Activated CD4-positive, alpha-beta T cell treated with anti-CD3 and anti-CD28 coated beads for 36 hours (primary cell): ENCODE results near the gene OTC. TPM values are rescaled to one million over a fixed set of nuclear protein-coding genes. Genes with fewer than 3 reads are reported as not detected.

Experiments used
- ATAC-seq: fragments of 200-7000 bp; cut with Tn5 transposase; one replicate; pipeline ENCODE4 v1.10.0; 2021; ENCODE audit warnings: mild to moderate bottlenecking, moderate library complexity
- CTCF ChIA-PET: fragments of 350-600 bp; sonication (Branson Sonifier 250); formaldehyde crosslinking; loops from one replicate; lab custom pipeline; 2021; ENCODE audit warnings: antibody characterized with exemption; lab: Charles Lee
- POLR2A ChIA-PET: fragments of 350-600 bp; sonication (Branson Sonifier 250); formaldehyde crosslinking; loops from one replicate; lab custom pipeline; 2021; ENCODE audit warnings: antibody characterized with exemption, inconsistent platforms; lab: Charles Lee
- DNase-seq: peaks from one replicate; pipeline ENCODE4 v3.0.0-alpha.2; 2020
- H3K27ac Mint-ChIP-seq: one replicate; pipeline ENCODE4 v1.8.0; 2021; ENCODE audit warnings: mixed read lengths
- H3K27me3 Mint-ChIP-seq: one replicate; pipeline ENCODE4 v1.8.0; 2021; ENCODE audit warnings: mixed read lengths
- H3K36me3 Mint-ChIP-seq: one replicate; pipeline ENCODE4 v1.8.0; 2021; ENCODE audit warnings: low read depth, mixed read lengths
- H3K4me1 Mint-ChIP-seq: one replicate; pipeline ENCODE4 v1.8.0; 2021; ENCODE audit warnings: mixed read lengths
- H3K4me3 Mint-ChIP-seq: one replicate; pipeline ENCODE4 v1.8.0; 2021; ENCODE audit warnings: mild to moderate bottlenecking, moderate library complexity, mixed read lengths
- H3K9me3 Mint-ChIP-seq: one replicate; pipeline ENCODE4 v1.8.0; 2021; ENCODE audit warnings: low read depth, mixed read lengths
- intact Hi-C, 2 experiments: fragments of 100-400 bp; cut with DNase I in 1 of 2; cut with micrococcal nuclease in 1 of 2; formaldehyde crosslinking; loops; one replicate each; pipeline versions ENCODE4 v1.14.2 to v1.15.1; 2022 to 2024; cut with DNase I, micrococcal nuclease
- total RNA-seq, 2 experiments: library from RNA; stranded (reverse); gene quantifications; one replicate each; pipeline ENCODE4 v1.2.3, GENCODE V29; 2021

OTC gene
- total RNA-seq, 2 experiments from 2014 or later = not detected

DNA sequence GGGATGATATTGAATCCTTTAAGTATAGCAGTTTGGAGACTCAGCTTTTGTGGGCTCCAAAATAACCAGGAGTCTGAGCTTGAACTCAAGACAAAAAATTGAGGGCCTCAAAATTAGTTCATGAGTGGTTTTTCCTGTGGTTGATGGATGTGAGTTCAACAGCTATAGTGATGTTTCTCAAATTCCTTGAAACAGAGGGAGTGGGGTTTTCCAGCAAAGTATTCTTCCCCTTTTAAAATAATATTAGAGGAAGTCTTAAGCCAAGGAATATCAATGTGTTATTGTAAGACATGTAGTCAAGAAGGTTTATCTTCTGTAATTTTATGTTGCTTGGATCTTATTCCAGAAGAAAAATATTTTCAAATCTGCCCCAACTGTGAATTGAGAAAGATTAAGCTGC lies 10.6 kb downstream of the OTC start:
- DNase-seq = no peak
- no peaks in the 10 kb centered on the region for H3K27me3 Mint-ChIP-seq
- POLR2A ChIA-PET = no interaction called here
- H3K9me3 Mint-ChIP-seq = no peaks in the 10 kb centered on the region
- H3K27ac Mint-ChIP-seq = no peak overlapping the region
- intact Hi-C loops = no loop called here
- no peak overlapping the region for H3K4me3 Mint-ChIP-seq
- CTCF ChIA-PET = no interaction called here
- no peak for ATAC-seq
- H3K4me1 Mint-ChIP-seq = no peaks in the 10 kb centered on the region
- no peaks in the 10 kb centered on the region for H3K36me3 Mint-ChIP-seq

DNA sequence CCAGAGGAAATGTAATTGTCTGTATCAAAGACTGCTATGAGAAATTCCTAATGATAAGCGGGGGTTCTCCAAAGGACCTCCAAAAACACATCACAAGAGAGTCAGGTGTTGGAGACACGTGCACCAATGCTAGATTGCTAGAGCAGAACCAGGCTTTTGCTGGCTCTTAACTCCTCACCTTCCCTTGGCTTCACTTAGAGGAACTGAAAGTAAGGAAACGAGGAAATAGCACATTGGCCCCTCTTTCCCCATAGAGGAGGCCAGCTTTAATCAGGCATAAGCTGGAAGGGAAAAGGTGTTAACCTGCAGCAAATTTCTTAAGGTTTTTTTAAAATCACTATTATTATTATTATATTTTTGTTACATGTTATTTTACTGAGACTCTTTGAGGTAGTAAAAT lies 13.6 kb downstream of the OTC start:
- H3K27ac Mint-ChIP-seq = no peak overlapping the region
- H3K4me1 Mint-ChIP-seq = no peaks in the 10 kb centered on the region
- intact Hi-C loops = no loop called here
- no peak for DNase-seq
- ChIA-PET POLR2A (no interaction called here), CTCF (no interaction called here)
- H3K4me3 Mint-ChIP-seq = no peak overlapping the region
- no peak for ATAC-seq
- H3K9me3 Mint-ChIP-seq = no peaks in the 10 kb centered on the region
- H3K27me3 Mint-ChIP-seq = no peaks in the 10 kb centered on the region
- no peaks in the 10 kb centered on the region for H3K36me3 Mint-ChIP-seq

DNA sequence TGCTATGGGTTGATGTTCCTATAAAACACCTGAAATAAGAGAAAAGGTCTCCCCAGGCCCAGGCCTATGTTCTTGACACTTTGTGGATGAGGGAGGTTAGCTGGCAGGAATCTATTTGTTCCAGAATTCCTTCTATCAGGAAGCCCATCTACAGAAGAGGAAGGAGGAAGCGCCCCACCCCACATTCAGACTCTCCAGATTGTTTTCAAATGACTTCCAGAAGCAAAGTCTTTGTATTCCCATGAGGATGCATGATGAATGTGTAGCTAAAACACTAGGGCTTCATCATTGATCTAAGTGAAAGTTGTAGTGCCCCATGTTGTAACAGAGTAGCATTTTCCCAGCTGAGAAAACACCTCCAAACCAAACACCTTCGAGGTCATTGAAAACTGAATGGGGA lies 16.4 kb downstream of the OTC start:
- Mint-ChIP-seq H3K4me3 (no peak overlapping the region), H3K9me3 (no peaks in the 10 kb centered on the region), H3K4me1 (no peaks in the 10 kb centered on the region), H3K36me3 (no peaks in the 10 kb centered on the region), H3K27me3 (peaks cover 4% of the 10 kb centered on the region), H3K27ac (no peak overlapping the region)
- CTCF ChIA-PET = interaction anchor here (0.6 to 0.8 kb wide), 2 partner anchors 168 to 471 kb away, joined by 3 read pairs; no protein-coding TSS in a partner anchor
- POLR2A ChIA-PET = no interaction called here
- ATAC-seq (no peak), DNase-seq (no peak)
- intact Hi-C loops = no loop called here

DNA sequence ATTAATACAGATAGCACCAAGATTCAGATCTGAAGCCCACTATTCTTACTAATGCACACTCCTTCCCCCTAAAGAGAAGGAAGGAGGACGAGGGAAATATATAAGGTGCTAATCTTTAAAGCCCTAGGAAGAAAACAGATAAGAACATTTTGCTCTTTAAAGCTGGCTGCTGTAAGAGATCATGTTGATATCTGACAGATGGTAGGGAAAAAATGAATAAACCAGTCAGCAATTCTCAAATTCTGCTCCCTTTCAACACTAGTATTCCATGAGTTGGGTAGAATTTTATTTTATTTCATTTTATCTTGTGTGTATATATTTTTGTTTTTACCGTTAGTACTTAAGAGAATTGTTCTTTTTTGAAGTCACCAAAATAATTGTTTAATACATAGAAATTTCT lies 19.2 kb downstream of the OTC start:
- H3K27ac Mint-ChIP-seq = no peak overlapping the region
- ChIA-PET CTCF (no interaction called here), POLR2A (no interaction called here)
- H3K4me3 Mint-ChIP-seq = no peak overlapping the region
- peaks cover 4% of the 10 kb centered on the region for H3K27me3 Mint-ChIP-seq
- no peaks in the 10 kb centered on the region for H3K9me3 Mint-ChIP-seq
- DNase-seq (no peak), ATAC-seq (no peak)
- intact Hi-C loops = no loop called here
- no peaks in the 10 kb centered on the region for H3K36me3 Mint-ChIP-seq
- H3K4me1 Mint-ChIP-seq = no peaks in the 10 kb centered on the region

DNA sequence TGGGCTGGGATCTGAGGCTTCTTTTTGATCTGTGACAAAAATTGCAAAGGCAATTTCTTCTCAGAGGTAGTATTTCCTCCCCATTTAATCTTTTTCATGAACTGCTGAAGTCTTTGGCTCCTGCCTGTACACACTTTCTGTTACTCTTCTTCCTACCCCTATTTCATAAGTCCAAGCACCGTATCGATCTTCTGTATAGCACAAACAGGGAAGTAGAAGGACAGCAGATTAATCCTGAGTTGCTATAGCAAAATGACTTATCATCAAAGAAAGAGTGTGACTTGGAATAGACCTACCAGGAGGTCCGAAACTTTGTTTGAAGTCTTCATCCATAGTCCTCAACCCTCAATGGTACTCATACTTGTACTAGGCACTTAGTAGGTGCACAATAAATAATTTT lies 22.0 kb downstream of the OTC start:
- no peak for ATAC-seq
- H3K27ac Mint-ChIP-seq = no peak overlapping the region
- no peaks in the 10 kb centered on the region for H3K4me1 Mint-ChIP-seq
- H3K4me3 Mint-ChIP-seq = no peak overlapping the region
- H3K27me3 Mint-ChIP-seq = peaks cover 8% of the 10 kb centered on the region
- H3K9me3 Mint-ChIP-seq = no peaks in the 10 kb centered on the region
- no peaks in the 10 kb centered on the region for H3K36me3 Mint-ChIP-seq
- ChIA-PET CTCF (no interaction called here), POLR2A (no interaction called here)
- DNase-seq = no peak
- intact Hi-C loops = no loop called here

DNA sequence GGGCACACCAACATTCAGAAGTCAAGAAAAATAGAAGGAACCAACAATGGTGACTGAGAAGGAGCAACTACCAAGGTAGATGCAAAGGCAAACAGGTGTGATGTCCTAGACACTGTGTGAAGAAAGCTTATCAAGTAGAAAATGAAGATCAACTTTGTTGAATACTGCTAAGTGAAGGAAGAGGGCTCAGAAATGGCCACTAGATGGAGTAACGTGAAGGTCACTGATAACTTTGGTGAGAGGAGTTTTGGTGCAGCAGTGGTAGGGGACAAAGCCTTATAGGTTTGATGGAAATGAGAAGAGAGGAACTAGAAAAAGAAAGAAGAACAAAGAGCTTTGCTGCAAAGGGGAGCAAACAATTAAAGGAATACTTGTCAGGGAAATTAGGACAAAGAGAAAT lies 23.5 kb downstream of the OTC start:
- DNase-seq (no peak), ATAC-seq (no peak)
- CTCF ChIA-PET = no interaction called here
- intact Hi-C loops = no loop called here
- Mint-ChIP-seq H3K4me3 (no peak overlapping the region), H3K4me1 (no peaks in the 10 kb centered on the region), H3K27me3 (peaks cover 8% of the 10 kb centered on the region), H3K9me3 (no peaks in the 10 kb centered on the region), H3K27ac (no peak overlapping the region), H3K36me3 (no peaks in the 10 kb centered on the region)
- POLR2A ChIA-PET = no interaction called here

DNA sequence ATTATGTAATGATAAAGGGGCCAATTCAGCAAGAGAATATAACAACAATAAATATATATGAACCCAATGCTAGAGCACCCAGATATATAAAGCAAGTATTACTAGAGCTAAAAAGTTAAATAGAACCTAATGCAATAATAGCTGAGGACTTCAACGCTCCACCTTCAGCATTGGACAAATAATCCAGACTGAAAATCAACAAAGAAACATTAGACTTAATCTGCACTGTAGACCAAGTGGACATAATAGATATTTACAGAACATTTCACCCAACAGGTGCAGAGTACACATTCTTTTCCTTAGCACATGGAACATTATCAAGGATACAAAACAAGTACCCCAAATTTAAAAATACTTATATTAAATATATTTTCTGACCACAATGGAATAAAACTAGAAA lies 24.3 kb downstream of the OTC start:
- Mint-ChIP-seq H3K4me3 (no peak overlapping the region), H3K27me3 (peaks cover 8% of the 10 kb centered on the region), H3K27ac (no peak overlapping the region), H3K4me1 (no peaks in the 10 kb centered on the region), H3K36me3 (no peaks in the 10 kb centered on the region), H3K9me3 (no peaks in the 10 kb centered on the region)
- ATAC-seq = no peak
- intact Hi-C loops = no loop called here
- ChIA-PET CTCF (no interaction called here), POLR2A (no interaction called here)
- no peak for DNase-seq

DNA sequence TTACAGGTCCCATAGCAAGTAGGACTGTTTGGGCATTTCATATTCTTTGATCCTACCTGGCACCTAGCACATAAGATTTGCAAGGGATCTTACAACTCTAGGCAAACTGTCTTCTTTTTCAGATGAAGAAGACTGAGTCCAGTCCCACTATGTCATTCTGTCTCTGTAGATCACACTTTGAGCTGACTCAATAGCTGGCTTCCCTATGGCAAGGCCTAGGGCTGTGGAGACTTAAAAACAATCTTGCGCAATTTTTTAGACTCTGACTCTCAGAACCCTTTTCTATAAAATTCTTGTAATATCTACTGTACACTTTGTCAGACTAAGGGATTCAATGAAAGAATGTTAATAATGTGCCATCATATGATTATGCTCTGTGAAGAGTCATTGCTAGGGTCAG lies 26.7 kb downstream of the OTC start:
- peaks cover 4% of the 10 kb centered on the region for H3K27me3 Mint-ChIP-seq
- H3K9me3 Mint-ChIP-seq = no peaks in the 10 kb centered on the region
- H3K27ac Mint-ChIP-seq = no peak overlapping the region
- CTCF ChIA-PET = interaction anchor here (0.7 kb wide), 1 partner anchor 889 kb away, joined by 3 read pairs; no protein-coding TSS in a partner anchor
- intact Hi-C loops = no loop called here
- no peak overlapping the region for H3K4me3 Mint-ChIP-seq
- H3K4me1 Mint-ChIP-seq = no peaks in the 10 kb centered on the region
- POLR2A ChIA-PET = no interaction called here
- ATAC-seq (no peak), DNase-seq (no peak)
- no peaks in the 10 kb centered on the region for H3K36me3 Mint-ChIP-seq

DNA sequence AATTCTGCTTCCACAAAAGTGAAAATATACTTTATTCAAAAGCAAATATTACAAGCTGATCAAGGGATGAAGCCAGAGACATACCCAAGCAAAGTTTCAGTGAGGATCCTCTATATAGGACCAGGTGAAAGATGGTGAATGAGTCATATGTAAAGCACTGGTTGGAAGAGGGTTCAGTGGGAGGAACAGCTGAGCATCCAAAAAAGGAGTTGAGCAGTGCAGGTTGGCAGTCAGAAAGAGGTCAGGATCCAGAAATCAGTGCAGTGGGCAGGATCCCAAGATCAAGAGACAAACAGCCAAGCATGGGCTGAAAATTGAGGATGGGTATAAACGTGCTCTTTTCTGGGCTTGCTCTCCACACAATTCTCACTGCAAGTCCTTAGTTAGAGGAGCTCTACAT lies 30.3 kb downstream of the OTC start:
- Mint-ChIP-seq H3K27ac (no peak overlapping the region), H3K27me3 (peaks cover 3% of the 10 kb centered on the region), H3K4me1 (no peaks in the 10 kb centered on the region), H3K9me3 (no peaks in the 10 kb centered on the region), H3K36me3 (no peaks in the 10 kb centered on the region), H3K4me3 (no peak overlapping the region)
- no peak for DNase-seq
- ATAC-seq = no peak
- POLR2A ChIA-PET = no interaction called here
- CTCF ChIA-PET = interaction anchor here (0.7 kb wide), 1 partner anchor 160 kb away, joined by 4 read pairs; no protein-coding TSS in a partner anchor
- intact Hi-C loops = no loop called here

DNA sequence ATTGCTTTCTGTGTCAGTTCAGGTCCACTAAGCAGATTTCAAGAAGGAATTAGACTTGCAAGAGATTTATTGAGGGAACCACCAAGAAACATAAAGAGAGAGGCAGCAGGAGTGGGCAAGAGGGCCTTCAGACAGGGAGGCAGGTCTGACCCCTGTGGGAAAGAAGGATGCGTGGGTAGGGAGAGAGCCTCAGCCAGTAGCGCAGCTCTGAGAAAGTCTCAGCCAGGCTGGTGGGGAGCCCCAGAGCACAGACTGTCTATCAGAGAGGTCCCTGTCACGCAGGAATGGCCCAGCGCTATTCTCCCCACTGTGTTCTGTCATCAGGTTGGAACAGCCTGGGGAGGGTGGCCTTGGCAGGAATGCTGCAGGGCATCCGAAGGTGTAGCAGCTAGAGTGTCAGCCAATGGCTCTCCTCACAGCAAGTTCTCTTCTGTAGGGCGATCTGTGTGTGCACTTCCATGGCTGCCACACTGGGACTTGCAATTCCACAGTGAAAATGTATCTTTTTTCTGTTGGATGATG lies 48.0 kb downstream of the OTC start:
- H3K4me1 Mint-ChIP-seq = no peaks in the 10 kb centered on the region
- no peak overlapping the region for H3K4me3 Mint-ChIP-seq
- DNase-seq = no peak
- CTCF ChIA-PET = no interaction called here
- no peak overlapping the region for H3K27ac Mint-ChIP-seq
- H3K27me3 Mint-ChIP-seq = no peaks in the 10 kb centered on the region
- intact Hi-C loops = no loop called here
- H3K9me3 Mint-ChIP-seq = no peaks in the 10 kb centered on the region
- no peaks in the 10 kb centered on the region for H3K36me3 Mint-ChIP-seq
- no peak for ATAC-seq
- POLR2A ChIA-PET = no interaction called here

DNA sequence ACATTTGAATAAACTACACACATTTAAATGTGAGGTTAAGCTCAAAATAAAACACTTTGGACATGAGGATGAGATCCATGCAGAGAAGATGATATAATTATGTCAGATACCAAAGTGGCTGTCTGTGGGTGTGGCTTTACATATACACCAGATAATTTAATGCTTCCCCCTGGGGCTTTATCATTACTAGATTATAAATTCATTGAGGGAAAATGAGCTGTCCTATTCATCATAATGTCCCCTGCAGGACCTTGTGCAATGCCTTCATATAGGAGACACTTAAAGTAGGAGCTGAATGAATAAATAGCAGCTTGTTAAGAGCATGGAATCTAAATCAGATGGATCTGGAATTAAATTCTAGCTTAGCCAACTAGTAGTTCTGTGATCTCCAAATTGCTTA lies 49.7 kb downstream of the OTC start:
- no peak overlapping the region for H3K4me3 Mint-ChIP-seq
- H3K4me1 Mint-ChIP-seq = no peaks in the 10 kb centered on the region
- H3K9me3 Mint-ChIP-seq = no peaks in the 10 kb centered on the region
- intact Hi-C loops = no loop called here
- no peak for DNase-seq
- ChIA-PET POLR2A (no interaction called here), CTCF (no interaction called here)
- ATAC-seq = no peak
- no peaks in the 10 kb centered on the region for H3K36me3 Mint-ChIP-seq
- peaks cover 2% of the 10 kb centered on the region for H3K27me3 Mint-ChIP-seq
- H3K27ac Mint-ChIP-seq = no peak overlapping the region

DNA sequence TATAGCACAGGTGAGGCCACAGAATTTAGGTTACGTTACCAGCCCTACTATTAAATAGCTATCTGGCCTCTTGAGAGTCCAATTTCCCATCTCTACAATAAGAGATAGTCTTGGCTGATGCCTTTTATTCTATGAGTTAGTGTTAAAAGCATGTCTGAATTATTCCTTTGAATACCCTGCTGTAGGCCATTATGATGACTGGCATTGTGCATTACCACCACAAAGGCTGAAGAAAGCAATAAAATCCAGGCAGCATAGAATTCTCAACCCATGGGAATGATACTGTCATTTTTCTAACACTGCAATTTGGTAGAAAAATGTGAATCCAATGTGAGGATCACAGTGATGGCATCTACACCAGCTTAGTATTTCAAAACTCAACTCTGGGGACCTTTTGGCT lies 51.4 kb downstream of the OTC start:
- Mint-ChIP-seq H3K9me3 (no peaks in the 10 kb centered on the region), H3K4me1 (no peaks in the 10 kb centered on the region), H3K27ac (no peak overlapping the region), H3K27me3 (peaks cover 4% of the 10 kb centered on the region), H3K4me3 (no peak overlapping the region), H3K36me3 (no peaks in the 10 kb centered on the region)
- CTCF ChIA-PET = no interaction called here
- no peak for DNase-seq
- intact Hi-C loops = no loop called here
- no peak for ATAC-seq
- POLR2A ChIA-PET = no interaction called here

DNA sequence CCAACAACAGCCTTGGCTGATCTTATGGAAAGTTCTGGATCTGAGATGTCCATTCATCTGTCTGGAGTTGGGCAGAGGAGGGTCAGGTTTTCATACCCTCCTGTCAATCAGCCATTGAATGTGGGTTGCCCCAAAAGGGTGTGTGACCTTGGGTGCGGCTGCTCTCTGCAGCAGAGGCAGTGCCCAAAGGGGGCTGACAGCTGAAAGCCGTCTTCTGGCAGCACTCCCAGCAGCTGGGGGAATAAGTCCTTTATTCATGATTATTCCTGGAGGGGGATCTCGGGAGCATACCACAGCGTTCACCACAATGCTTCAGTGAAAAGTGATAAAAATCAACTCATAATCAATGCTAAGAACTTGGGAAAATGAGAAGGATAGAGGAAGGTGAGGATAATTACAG lies 54.7 kb downstream of the OTC start:
- DNase-seq (no peak), ATAC-seq (no peak)
- POLR2A ChIA-PET = no interaction called here
- Mint-ChIP-seq H3K36me3 (no peaks in the 10 kb centered on the region), H3K27ac (no peak overlapping the region), H3K9me3 (no peaks in the 10 kb centered on the region), H3K27me3 (peaks cover 4% of the 10 kb centered on the region), H3K4me1 (no peaks in the 10 kb centered on the region), H3K4me3 (no peak overlapping the region)
- intact Hi-C loops = no loop called here
- CTCF ChIA-PET = no interaction called here
